ENCODE measurements around the gene PPP1R9B.
A peak's percentile ranks its signal among the peaks of the same experiment; 100 is the strongest.

Gene PPP1R9B

DNA sequence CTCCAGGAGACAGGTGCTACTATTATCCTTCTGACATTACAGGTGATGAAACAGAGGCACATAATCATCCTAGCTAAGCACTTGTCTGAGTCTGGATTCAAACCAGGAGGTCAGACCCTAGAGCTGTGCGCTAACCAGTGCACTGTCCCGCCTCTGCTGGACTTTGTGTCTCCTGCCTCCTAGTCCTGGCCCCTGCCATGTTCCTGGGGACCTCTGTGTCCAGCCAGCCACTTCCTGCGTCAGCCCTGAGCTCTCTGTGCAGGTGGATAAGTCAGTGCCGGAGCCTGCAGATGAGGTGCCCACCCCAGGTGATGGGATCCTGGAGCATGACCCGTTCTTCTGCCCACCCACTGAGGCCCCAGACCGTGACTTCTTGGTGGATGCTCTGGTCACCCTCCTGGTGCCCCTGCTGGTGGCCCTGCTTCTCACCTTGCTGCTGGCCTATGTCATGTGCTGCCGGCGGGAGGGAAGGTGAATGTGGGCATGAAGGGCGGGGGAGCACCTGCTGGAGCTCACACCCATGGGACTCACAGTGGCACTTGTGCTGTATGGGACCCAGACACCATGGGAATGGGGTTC is 19.5 kb upstream of the PPP1R9B start:
- H3K36me3 ChIP-seq (ENCODE audit: insufficient read depth, low read length): no peaks in the 10 kb centered on the region
- no peaks in the 10 kb centered on the region for H4K20me1 ChIP-seq (ENCODE audit: insufficient read depth, low read length)
- no peaks in the 10 kb centered on the region for H3K4me1 ChIP-seq (ENCODE audit: insufficient read depth, low read length)
- no peaks in the 10 kb centered on the region for H3K9me3 ChIP-seq (ENCODE audit: insufficient read depth, low read length, severe bottlenecking)
- DNase-seq (no peak), ATAC-seq (ENCODE audit: insufficient read depth, low read depth) (no peak)
- H2AFZ ChIP-seq (ENCODE audit: low read depth, low read length): no peak overlapping the region
- TF ChIP-seq EZH2 (IDR thresholded peaks at IDR 0.05; ENCODE audit: borderline replicate concordance, low read depth, low read length, severe bottlenecking): no peak
- TF ChIP-seq, protein P1, sequence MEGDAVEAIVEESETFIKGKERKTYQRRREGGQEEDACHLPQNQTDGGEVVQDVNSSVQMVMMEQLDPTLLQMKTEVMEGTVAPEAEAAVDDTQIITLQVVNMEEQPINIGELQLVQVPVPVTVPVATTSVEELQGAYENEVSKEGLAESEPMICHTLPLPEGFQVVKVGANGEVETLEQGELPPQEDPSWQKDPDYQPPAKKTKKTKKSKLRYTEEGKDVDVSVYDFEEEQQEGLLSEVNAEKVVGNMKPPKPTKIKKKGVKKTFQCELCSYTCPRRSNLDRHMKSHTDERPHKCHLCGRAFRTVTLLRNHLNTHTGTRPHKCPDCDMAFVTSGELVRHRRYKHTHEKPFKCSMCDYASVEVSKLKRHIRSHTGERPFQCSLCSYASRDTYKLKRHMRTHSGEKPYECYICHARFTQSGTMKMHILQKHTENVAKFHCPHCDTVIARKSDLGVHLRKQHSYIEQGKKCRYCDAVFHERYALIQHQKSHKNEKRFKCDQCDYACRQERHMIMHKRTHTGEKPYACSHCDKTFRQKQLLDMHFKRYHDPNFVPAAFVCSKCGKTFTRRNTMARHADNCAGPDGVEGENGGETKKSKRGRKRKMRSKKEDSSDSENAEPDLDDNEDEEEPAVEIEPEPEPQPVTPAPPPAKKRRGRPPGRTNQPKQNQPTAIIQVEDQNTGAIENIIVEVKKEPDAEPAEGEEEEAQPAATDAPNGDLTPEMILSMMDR (IDR thresholded peaks at IDR 0.05; ENCODE audit: borderline replicate concordance, extremely low read depth, low read length, poor library complexity, severe bottlenecking): no peak
- H3K9ac ChIP-seq (ENCODE audit: low read depth, low read length): no peak overlapping the region
- H3K27me3 ChIP-seq (ENCODE audit: insufficient read depth, low read length, poor library complexity): no peaks in the 10 kb centered on the region
- H3K4me3 ChIP-seq (ENCODE audit: low read depth in 1 of 2, low read length in 2 of 2): no peak overlapping the region
- no peak overlapping the region for H3K4me2 ChIP-seq (ENCODE audit: insufficient read depth, low read length)
- H3K27ac ChIP-seq (ENCODE audit: low read length): no peak overlapping the region
- no peaks in the 10 kb centered on the region for H3K79me2 ChIP-seq (ENCODE audit: insufficient read depth, low read length)

DNA sequence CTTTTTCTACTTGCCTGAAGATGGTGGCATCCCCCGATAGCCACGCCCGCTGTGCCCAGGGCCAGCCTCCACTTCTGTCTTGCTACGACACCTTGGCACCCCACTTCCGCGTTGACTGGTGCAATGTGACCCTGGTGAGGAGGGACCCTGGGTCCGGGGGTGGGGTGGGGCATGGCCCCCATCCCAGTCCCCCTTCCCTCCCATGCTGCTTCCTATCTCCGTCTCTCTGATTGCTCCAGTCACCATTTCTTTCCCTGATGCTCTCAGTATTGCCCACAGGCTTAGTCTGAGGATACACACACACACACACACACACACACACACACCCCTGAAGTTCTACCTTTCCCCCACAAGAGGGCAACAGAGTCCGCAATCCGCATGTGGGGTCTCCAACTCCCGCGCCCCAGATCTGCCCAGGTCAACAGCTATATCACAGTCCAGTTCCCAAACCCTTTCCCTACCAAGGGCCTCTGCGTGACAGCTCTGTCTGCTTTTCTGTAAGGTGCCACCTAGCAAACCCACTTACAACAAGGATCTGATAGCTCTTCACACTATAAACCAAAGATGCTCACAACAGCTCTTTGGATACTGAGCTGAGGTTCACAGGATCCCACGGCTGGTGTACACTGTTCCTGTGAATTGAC is 18.8 kb upstream of the PPP1R9B start:
- no peaks in the 10 kb centered on the region for H3K27me3 ChIP-seq (ENCODE audit: insufficient read depth, low read length, poor library complexity)
- H2AFZ ChIP-seq (ENCODE audit: low read depth, low read length): no peak overlapping the region
- no peaks in the 10 kb centered on the region for H3K36me3 ChIP-seq (ENCODE audit: insufficient read depth, low read length)
- no peaks in the 10 kb centered on the region for H3K79me2 ChIP-seq (ENCODE audit: insufficient read depth, low read length)
- H4K20me1 ChIP-seq (ENCODE audit: insufficient read depth, low read length): no peaks in the 10 kb centered on the region
- ATAC-seq (ENCODE audit: insufficient read depth, low read depth): peak; percentile 65
- H3K9ac ChIP-seq (ENCODE audit: low read depth, low read length): no peak overlapping the region
- no peaks in the 10 kb centered on the region for H3K4me1 ChIP-seq (ENCODE audit: insufficient read depth, low read length)
- no peaks in the 10 kb centered on the region for H3K9me3 ChIP-seq (ENCODE audit: insufficient read depth, low read length, severe bottlenecking)
- no peak overlapping the region for H3K4me2 ChIP-seq (ENCODE audit: insufficient read depth, low read length)
- H3K27ac ChIP-seq (ENCODE audit: low read length): no peak overlapping the region
- no peak for TF ChIP-seq EZH2 (IDR thresholded peaks at IDR 0.05; ENCODE audit: borderline replicate concordance, low read depth, low read length, severe bottlenecking)
- TF ChIP-seq, protein P1 (IDR thresholded peaks at IDR 0.05; ENCODE audit: borderline replicate concordance, extremely low read depth, low read length, poor library complexity, severe bottlenecking): peak; percentile 77
- no peak overlapping the region for H3K4me3 ChIP-seq (ENCODE audit: low read depth in 1 of 2, low read length in 2 of 2)
- peak; percentile 61 for DNase-seq

DNA sequence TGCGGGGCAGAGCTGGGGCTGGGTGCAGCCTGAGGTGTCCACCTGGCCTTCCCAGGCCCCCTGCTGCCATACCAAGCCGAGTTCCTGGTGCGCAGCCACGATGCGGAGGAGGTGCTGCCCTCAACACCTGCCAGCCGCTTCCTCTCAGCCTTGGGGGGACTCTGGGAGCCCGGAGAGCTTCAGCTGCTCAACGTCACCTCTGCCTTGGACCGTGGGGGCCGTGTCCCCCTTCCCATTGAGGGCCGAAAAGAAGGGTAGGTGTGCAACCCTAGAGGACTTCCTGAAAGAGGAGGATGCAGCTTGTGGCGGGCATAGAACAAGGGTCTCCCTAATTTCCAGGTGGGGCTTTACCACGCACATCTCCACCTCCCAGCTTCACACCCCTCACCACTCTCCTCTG is 17.8 kb upstream of the PPP1R9B start:
- Histone ChIP-seq H3K4me3 (ENCODE audit: low read depth in 1 of 2, low read length in 2 of 2) (no peak overlapping the region), H3K4me1 (ENCODE audit: insufficient read depth, low read length) (no peaks in the 10 kb centered on the region), H3K27me3 (ENCODE audit: insufficient read depth, low read length, poor library complexity) (no peaks in the 10 kb centered on the region), H3K9ac (ENCODE audit: low read depth, low read length) (no peak overlapping the region), H3K9me3 (ENCODE audit: insufficient read depth, low read length, severe bottlenecking) (no peaks in the 10 kb centered on the region), H2AFZ (ENCODE audit: low read depth, low read length) (no peak overlapping the region), H3K79me2 (ENCODE audit: insufficient read depth, low read length) (no peaks in the 10 kb centered on the region), H3K36me3 (ENCODE audit: insufficient read depth, low read length) (no peaks in the 10 kb centered on the region), H3K4me2 (ENCODE audit: insufficient read depth, low read length) (no peak overlapping the region), H4K20me1 (ENCODE audit: insufficient read depth, low read length) (no peaks in the 10 kb centered on the region), H3K27ac (ENCODE audit: low read length) (no peak overlapping the region)
- DNase-seq: no peak
- no peak for ATAC-seq (ENCODE audit: insufficient read depth, low read depth)
- TF ChIP-seq EZH2 (IDR thresholded peaks at IDR 0.05; ENCODE audit: borderline replicate concordance, low read depth, low read length, severe bottlenecking): no peak
- TF ChIP-seq, protein P1 (IDR thresholded peaks at IDR 0.05; ENCODE audit: borderline replicate concordance, extremely low read depth, low read length, poor library complexity, severe bottlenecking): no peak
